Neuronal stem cell (in vitro differentiated cells): Measurements from ENCODE around the gene GSTP1.

Source experiments
- DNase-seq: peaks from one replicate; pipeline ENCODE4 v3.0.0-alpha.2; 2013; ENCODE audit warnings: low spot score
- H2AFZ ChIP-seq: one replicate; pipeline ENCODE4 v1.6.1; 2013; ENCODE audit warnings: mild to moderate bottlenecking, low read length, inconsistent platforms
- H2AK5ac ChIP-seq: 2 replicates; pipeline ENCODE4 v1.6.1; 2013; ENCODE audit warnings: low read depth, mild to moderate bottlenecking, inconsistent platforms, low read length, moderate library complexity, mixed read lengths
- H2BK120ac ChIP-seq: 2 replicates; pipeline ENCODE4 v1.6.1; 2013; ENCODE audit warnings: low read depth, mild to moderate bottlenecking, inconsistent platforms, low read length, moderate library complexity, mixed read lengths
- H2BK12ac ChIP-seq: one replicate; pipeline ENCODE4 v1.6.1; 2013; ENCODE audit warnings: low read length, inconsistent platforms
- H2BK15ac ChIP-seq: 2 replicates; pipeline ENCODE4 v1.6.1; 2013; ENCODE audit warnings: mild to moderate bottlenecking, low read length, inconsistent platforms, mixed read lengths
- H2BK5ac ChIP-seq: one replicate; pipeline ENCODE4 v1.6.1; 2013; ENCODE audit warnings: inconsistent platforms, mild to moderate bottlenecking, low read length, moderate library complexity
- H3K14ac ChIP-seq: one replicate; pipeline ENCODE4 v1.6.1; 2013; ENCODE audit warnings: low read length, inconsistent platforms
- H3K18ac ChIP-seq: 2 replicates; pipeline ENCODE4 v1.6.1; 2013; ENCODE audit warnings: low read length, inconsistent platforms
- H3K23ac ChIP-seq: 2 replicates; pipeline ENCODE4 v1.6.1; 2013; ENCODE audit warnings: low read depth, mild to moderate bottlenecking, mixed read lengths, low read length, inconsistent platforms; ENCODE audit not compliant: poor library complexity
- H3K27ac ChIP-seq: replicated peaks from 3 replicates; pipeline ENCODE4 v1.5.1; 2013; ENCODE audit warnings: low read length, inconsistent platforms
- H3K27me3 ChIP-seq, 3 experiments: 2 replicates each; pipeline ENCODE4 v1.6.1; 2013; ENCODE audit warnings: low read length in 3 of 3, mild to moderate bottlenecking in 2 of 3, inconsistent platforms in 1 of 3, low read depth in 1 of 3, mixed read lengths in 1 of 3, moderate library complexity in 1 of 3; ENCODE audit not compliant: control insufficient read depth in 3 of 3, insufficient read depth in 3 of 3
- H3K36me3 ChIP-seq, 2 donors: replicated peaks in 1 of 2; 2 replicates each; pipeline ENCODE4 v1.6.1; 2013; ENCODE audit warnings: low read length in 2 of 2; ENCODE audit not compliant: control insufficient read depth in 2 of 2, insufficient read depth in 2 of 2
- H3K4ac ChIP-seq: 2 replicates; pipeline ENCODE4 v1.6.1; 2013; ENCODE audit warnings: inconsistent platforms, mild to moderate bottlenecking, low read length, moderate library complexity
- H3K4me1 ChIP-seq, 2 donors: 1 replicate in 1 of 2; 2 replicates in 1 of 2; pipeline ENCODE4 v1.6.1; 2013; ENCODE audit warnings: low read length in 2 of 2, low read depth in 1 of 2; ENCODE audit not compliant: control insufficient read depth in 2 of 2, insufficient read depth in 1 of 2
- H3K4me2 ChIP-seq: one replicate; pipeline ENCODE4 v1.6.1; 2013; ENCODE audit warnings: mild to moderate bottlenecking, low read length, inconsistent platforms; ENCODE audit not compliant: insufficient read depth, poor library complexity, severe bottlenecking
- H3K4me3 ChIP-seq, 2 donors: 2 replicates each; pipeline ENCODE4 v1.5.1; 2013; ENCODE audit warnings: low read length in 2 of 2, mild to moderate bottlenecking in 2 of 2, inconsistent platforms in 1 of 2, moderate library complexity in 1 of 2
- H3K79me1 ChIP-seq: one replicate; pipeline ENCODE4 v1.6.1; 2013; ENCODE audit warnings: low read depth, mild to moderate bottlenecking, inconsistent platforms, low read length, moderate library complexity
- H3K9ac ChIP-seq: one replicate; pipeline ENCODE4 v1.6.1; 2013; ENCODE audit warnings: mild to moderate bottlenecking, low read depth, low read length, inconsistent platforms; ENCODE audit not compliant: poor library complexity
- H3K9me3 ChIP-seq, 2 donors: replicated peaks in 1 of 2; 2 replicates each; pipeline versions ENCODE3 to v1.6.1; 2013; ENCODE audit warnings: low read length in 2 of 2, mild to moderate bottlenecking in 2 of 2, inconsistent platforms in 1 of 2, low read depth in 1 of 2, mixed read lengths in 1 of 2, moderate library complexity in 1 of 2; ENCODE audit not compliant: control insufficient read depth in 2 of 2, insufficient read depth in 1 of 2
- H4K8ac ChIP-seq: one replicate; pipeline ENCODE4 v1.6.1; 2013; ENCODE audit warnings: low read depth, mild to moderate bottlenecking, inconsistent platforms, low read length, moderate library complexity
- H4K91ac ChIP-seq: one replicate; pipeline ENCODE4 v1.6.1; 2013; ENCODE audit warnings: low read length, low read depth, mild to moderate bottlenecking, inconsistent platforms; ENCODE audit not compliant: poor library complexity
- WGBS, 2 donors: extraction: QIAGEN DNeasy Blood & Tissue Kit; methylation state at CpG; one replicate each; pipeline ENCODE4 v1.1.7; 2013; ENCODE audit warnings: missing lambda C conversion rate in 2 of 2, mixed read lengths in 1 of 2; ENCODE audit not compliant: insufficient read length in 2 of 2, insufficient replicate concordance in 1 of 2; ENCODE audit errors: extremely low coverage in 2 of 2; 5-methylcytosine and 5-hydroxymethylcytosine counted together

GSTP1 gene

DNA sequence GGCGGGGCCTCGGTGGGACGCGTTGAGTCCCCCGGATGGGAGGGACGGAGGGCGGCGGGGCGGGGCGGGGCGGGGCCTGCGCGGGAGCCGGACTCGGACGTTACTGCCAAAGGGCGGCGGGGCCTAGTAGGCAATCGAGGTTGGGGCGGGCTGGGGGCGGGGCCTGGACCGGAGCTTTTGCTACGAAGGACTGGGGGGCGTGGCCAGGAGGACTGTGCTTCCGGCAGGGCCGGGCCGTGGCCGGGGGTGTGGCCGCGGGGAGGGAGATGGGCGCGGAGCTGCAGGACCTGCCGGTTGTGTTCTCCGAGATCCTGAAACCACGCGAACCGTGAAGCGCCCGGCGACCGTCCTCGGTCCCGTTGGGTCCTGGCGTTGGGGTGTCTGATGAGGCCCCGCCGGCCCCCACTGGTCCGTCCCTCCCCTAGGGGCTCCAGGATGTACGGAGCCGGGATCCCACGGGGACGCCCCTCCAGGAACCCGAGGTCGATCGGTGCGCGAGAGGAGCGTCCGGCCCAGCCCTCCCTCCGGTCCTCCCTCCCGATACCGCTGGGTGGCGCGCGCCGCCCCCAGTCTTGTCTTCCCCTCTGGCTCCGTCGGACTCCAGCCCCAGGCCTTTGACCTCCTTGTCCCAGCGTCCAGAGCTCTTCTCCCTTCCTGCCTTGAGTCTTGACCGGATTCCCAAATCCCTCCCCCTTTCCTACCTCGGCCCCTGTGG lies 46.8 kb downstream of the GSTP1 start:
- Histone ChIP-seq H3K18ac (peak overlapping the region; percentile 99), H3K27ac (peak overlapping the region; percentile 92), H4K8ac (peak overlapping the region; percentile 43), H3K27me3 (no peaks in the 10 kb centered on the region), H3K9me3 (no peaks in the 10 kb centered on the region), H2AFZ (peak overlapping the region; percentile 99), H3K9ac (peak overlapping the region; percentile 92), H3K23ac (peak overlapping the region; percentile 98), H2BK5ac (peak overlapping the region; percentile 98), H3K4me3 (peak overlapping the region; percentile 65 to 91), H3K4me2 (peak overlapping the region; percentile 91), H2BK120ac (no peak overlapping the region), H3K79me1 (no peaks in the 10 kb centered on the region), H3K4ac (peak overlapping the region; percentile 37), H2BK15ac (peak overlapping the region; percentile 89), H3K14ac (peak overlapping the region; percentile 75), H4K91ac (peak overlapping the region; percentile 72), H3K36me3 (peaks cover 5% of the 10 kb centered on the region in 2 donors), H2BK12ac (no peak overlapping the region), H3K4me1 (peaks cover 8 to 18% of the 10 kb centered on the region in 2 donors), H2AK5ac (peak overlapping the region; percentile 97)
- DNase-seq, result peak; percentile 98
- no CpG with 5 or more reads among the region's 70 CpGs for WGBS, 2 donors

DNA sequence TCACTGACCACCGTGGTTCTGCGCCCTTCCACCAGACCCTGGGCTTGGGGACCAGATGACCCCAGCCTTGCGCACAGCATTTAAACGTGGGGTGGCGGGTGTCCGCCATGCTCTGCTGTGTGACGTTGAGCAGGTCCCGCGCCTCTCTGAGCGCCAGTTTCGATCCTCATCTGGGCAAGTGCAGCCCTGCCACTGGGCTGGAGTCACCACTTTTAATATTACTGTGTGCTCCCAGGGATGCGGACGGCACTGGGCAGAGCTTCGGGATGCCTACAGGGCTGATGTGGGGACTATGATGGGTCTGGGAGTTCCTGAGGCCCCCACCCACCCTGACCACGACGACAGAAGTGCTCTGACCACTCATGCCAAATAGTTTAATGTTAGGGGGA lies 47.3 kb downstream of the GSTP1 start:
- Histone ChIP-seq H3K14ac (peak overlapping the region; percentile 75), H3K27me3 (no peaks in the 10 kb centered on the region), H3K9me3 (no peaks in the 10 kb centered on the region), H3K4me3 (peak overlapping the region; percentile 65 to 71), H3K27ac (peak overlapping the region; percentile 92), H3K79me1 (no peaks in the 10 kb centered on the region), H3K36me3 (peaks cover 5% of the 10 kb centered on the region in 2 donors), H3K4ac (peak overlapping the region; percentile 37), H3K4me2 (peak overlapping the region; percentile 91), H2AFZ (peak overlapping the region; percentile 94), H2BK12ac (no peak overlapping the region), H2AK5ac (peak overlapping the region; percentile 97), H4K91ac (peak overlapping the region; percentile 72), H2BK15ac (peak overlapping the region; percentile 89), H3K23ac (peak overlapping the region; percentile 98), H2BK5ac (peak overlapping the region; percentile 98), H2BK120ac (no peak overlapping the region), H4K8ac (peak overlapping the region; percentile 43), H3K9ac (peak overlapping the region; percentile 88), H3K4me1 (peaks cover 8 to 18% of the 10 kb centered on the region in 2 donors), H3K18ac (peak overlapping the region; percentile 99)
- no CpG with 5 or more reads among the region's 16 CpGs for WGBS, 2 donors
- no peak for DNase-seq

DNA sequence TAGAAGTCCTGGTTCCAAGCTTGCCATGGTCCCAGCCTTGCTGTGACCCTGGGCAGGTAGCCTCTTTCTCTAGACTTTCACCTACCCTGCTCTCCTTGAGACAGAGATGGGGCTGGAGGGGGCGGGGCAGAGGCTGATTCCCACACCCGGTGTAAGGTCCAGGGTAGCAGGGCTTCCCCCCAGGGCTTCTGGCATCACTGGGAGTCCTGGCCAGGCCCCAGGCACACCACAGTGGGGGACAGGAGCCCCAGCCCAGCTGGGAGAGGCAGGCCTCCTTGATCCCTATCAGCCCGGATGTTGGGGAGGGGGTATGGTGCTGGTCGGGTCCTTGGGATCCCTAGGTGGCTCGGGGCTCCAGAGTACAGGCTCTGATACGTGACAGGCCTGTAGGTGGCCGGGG lies 47.8 kb downstream of the GSTP1 start:
- peak overlapping the region; percentile 7 for H2AFZ ChIP-seq
- H3K9me3 ChIP-seq, result no peaks in the 10 kb centered on the region
- peak overlapping the region; percentile 98 for H3K23ac ChIP-seq
- no peaks in the 10 kb centered on the region for H3K79me1 ChIP-seq
- no peak overlapping the region for H3K4ac ChIP-seq
- peak overlapping the region; percentile 1 for H3K18ac ChIP-seq
- no peak overlapping the region for H3K27ac ChIP-seq
- H3K4me2 ChIP-seq, result no peak overlapping the region
- peak overlapping the region; percentile 49 for H2BK12ac ChIP-seq
- no peak overlapping the region for H4K91ac ChIP-seq
- H3K9ac ChIP-seq, result no peak overlapping the region
- peak overlapping the region; percentile 97 for H2AK5ac ChIP-seq
- peaks cover 5% of the 10 kb centered on the region in 2 donors for H3K36me3 ChIP-seq
- H3K4me3 ChIP-seq, result peak overlapping the region in 1 of 2 donors; percentile 65
- no peak for DNase-seq
- no peak overlapping the region for H3K14ac ChIP-seq
- H2BK120ac ChIP-seq, result no peak overlapping the region
- no peak overlapping the region for H4K8ac ChIP-seq
- no peaks in the 10 kb centered on the region for H3K27me3 ChIP-seq
- peak overlapping the region; percentile 77 for H2BK15ac ChIP-seq
- no CpG with 5 or more reads among the region's 7 CpGs for WGBS, 2 donors
- H2BK5ac ChIP-seq, result peak overlapping the region; percentile 16
- peaks cover 8 to 18% of the 10 kb centered on the region in 2 donors for H3K4me1 ChIP-seq

DNA sequence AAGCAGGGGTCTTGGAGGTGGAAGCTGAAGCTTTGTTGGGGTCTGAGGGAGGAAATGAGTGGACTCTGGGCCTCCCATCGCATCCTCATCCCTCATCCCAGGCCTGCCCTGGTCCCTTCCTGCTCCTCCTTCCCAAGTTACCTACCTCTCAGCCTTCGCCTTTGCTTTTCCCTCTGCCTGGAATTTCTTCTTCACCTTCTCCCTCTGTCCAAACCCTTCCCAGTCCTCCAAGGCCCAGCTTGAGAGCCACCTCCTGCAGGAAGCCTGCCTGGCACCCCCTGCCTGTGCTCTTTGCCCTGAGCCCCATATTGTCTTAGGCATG lies 48.2 kb downstream of the GSTP1 start:
- no peak overlapping the region for H4K91ac ChIP-seq
- H4K8ac ChIP-seq, result no peak overlapping the region
- peaks cover 5% of the 10 kb centered on the region in 2 donors for H3K36me3 ChIP-seq
- no peak overlapping the region for H3K27ac ChIP-seq
- no peaks in the 10 kb centered on the region for H3K79me1 ChIP-seq
- H3K4me3 ChIP-seq, result no peak overlapping the region
- peak overlapping the region; percentile 16 for H2BK5ac ChIP-seq
- H3K9me3 ChIP-seq, result no peaks in the 10 kb centered on the region
- H3K9ac ChIP-seq, result no peak overlapping the region
- H2BK15ac ChIP-seq, result peak overlapping the region; percentile 77
- peaks cover 8 to 18% of the 10 kb centered on the region in 2 donors for H3K4me1 ChIP-seq
- no peak overlapping the region for H2BK120ac ChIP-seq
- H2AK5ac ChIP-seq, result peak overlapping the region; percentile 97
- peak overlapping the region; percentile 82 for H3K18ac ChIP-seq
- peak overlapping the region; percentile 98 for H3K23ac ChIP-seq
- peak overlapping the region; percentile 32 for H3K14ac ChIP-seq
- no peak overlapping the region for H3K4me2 ChIP-seq
- H3K4ac ChIP-seq, result no peak overlapping the region
- DNase-seq, result no peak
- no peak overlapping the region for H2AFZ ChIP-seq
- H2BK12ac ChIP-seq, result no peak overlapping the region
- H3K27me3 ChIP-seq, result no peaks in the 10 kb centered on the region
- WGBS, 2 donors, result no CpG with 5 or more reads among the region's 2 CpGs
